Daoy (cell line): ENCODE data around the gene INSR. TPM values are rescaled to one million over a fixed set of nuclear protein-coding genes. Genes with fewer than 3 reads are reported as not detected.
"Not testable (repeated sequence)": the region's sequence is repeated elsewhere in the genome, so short reads cannot be mapped to it uniquely, and the experiment has no call there.

ENCODE experiments used
- DNase-seq: peaks from one replicate; pipeline ENCODE4 v3.0.0-alpha.2; 2015; ENCODE audit warnings: low read depth
- total RNA-seq: library from RNA; depleted of rRNA; stranded (reverse); fragments of >200 nt; shearing (Covaris generic); gene quantifications from 2 replicates; pipeline ENCODE4 v1.2.3, GENCODE V29; 2014

INSR gene
- total RNA-seq, 1 experiment from 2014 or later: 8.9 TPM

- no peak for DNase-seq
These were observed 99.2 kb downstream of the INSR start for GRCh38 chr19:7195046-7195445.

GRCh38 chr19:7194566-7194965, 99.6 kb downstream of the INSR start:
- DNase-seq: no peak

- peak; percentile 37 for DNase-seq
These were observed 102.1 kb downstream of the INSR start for GRCh38 chr19:7191946-7192691.

- DNase-seq: no peak
These were observed 105.2 kb downstream of the INSR start for GRCh38 chr19:7188698-7189629.

- no peak for DNase-seq
These were observed 106.4 kb downstream of the INSR start for GRCh38 chr19:7187605-7188339.

GRCh38 chr19:7182489-7182888, 111.7 kb downstream of the INSR start:
- DNase-seq: no peak

- no peak for DNase-seq
These were observed 114.3 kb downstream of the INSR start for GRCh38 chr19:7179917-7180306.

GRCh38 chr19:7177926-7178325, 116.3 kb downstream of the INSR start:
- DNase-seq: peak; percentile 31

GRCh38 chr19:7176792-7177191, 117.4 kb downstream of the INSR start:
- no peak for DNase-seq

GRCh38 chr19:7172794-7173193, 121.4 kb downstream of the INSR start:
- no peak for DNase-seq

- DNase-seq: no peak
These were observed 123.2 kb downstream of the INSR start for GRCh38 chr19:7170983-7171382.

- DNase-seq: no peak
These were observed 125.3 kb downstream of the INSR start for GRCh38 chr19:7168941-7169340.

GRCh38 chr19:7161292-7161691, 132.9 kb downstream of the INSR start:
- no peak for DNase-seq

GRCh38 chr19:7159105-7159933, 134.9 kb downstream of the INSR start:
- DNase-seq: peak; percentile 68

GRCh38 chr19:7153022-7153421, 141.2 kb downstream of the INSR start:
- DNase-seq: no peak

GRCh38 chr19:7152568-7152967, 141.6 kb downstream of the INSR start:
- no peak for DNase-seq

- DNase-seq: no peak
These were observed 144.1 kb downstream of the INSR start for GRCh38 chr19:7149956-7150705.

- DNase-seq: not testable (repeated sequence)
These were observed 147.0 kb downstream of the INSR start for GRCh38 chr19:7147119-7147675.

GRCh38 chr19:7146086-7146485, 148.1 kb downstream of the INSR start:
- not testable (repeated sequence) for DNase-seq

GRCh38 chr19:7145494-7145893, 148.7 kb downstream of the INSR start:
- DNase-seq: no peak
